Measurements from ENCODE around the gene NPS. TPM values are rescaled to one million over a fixed set of nuclear protein-coding genes. Genes with fewer than 3 reads are reported as not detected.
A peak's percentile ranks its signal among the peaks of the same experiment; 100 is the strongest.

Gene NPS
- polyA plus RNA-seq, 2 of the 4 experiments (the other 2 are of a cell fraction), result not detected

- TF ChIP-seq NR3C1 (IDR thresholded peaks at IDR 0.05), result no peak
- no peak for TF ChIP-seq JUNB (IDR thresholded peaks at IDR 0.05)
Observed at GRCh38 chr10:127553417-127553816, 4.3 kb downstream of the NPS start (continued).

- Histone ChIP-seq H3K4me1 (no peaks in the 10 kb centered on the region), H3K4me2 (no peak overlapping the region), H3K4me3 (no peak overlapping the region), H3K9me3 (no peaks in the 10 kb centered on the region), H3K27ac (no peak overlapping the region)
- FAIRE-seq, result no peak
- CTCF ChIA-PET, result no interaction called here
- 20% methylated on average over 11 of the region's 11 CpGs for WGBS (ENCODE audit: missing lambda C conversion rate)
- DNase-seq (ENCODE audit: low read depth in 1 of 2, low spot score in 1 of 2), result no peak
- POLR2A ChIA-PET, result no interaction called here
- no peak for ATAC-seq
- TF ChIP-seq NFE2L2 (conservative IDR thresholded peaks at IDR 0.05; ENCODE audit: low read length) (no peak), RAD21 (conservative IDR thresholded peaks at IDR 0.05 in 1 of 2, IDR thresholded peaks at IDR 0.05 in 1 of 2) (no peak), FOSL2 (IDR thresholded peaks at IDR 0.05) (no peak), FOSL2 (CRISPR knock-in tag; IDR thresholded peaks at IDR 0.05) (no peak), NPAS2 (CRISPR knock-in tag; IDR thresholded peaks at IDR 0.05; ENCODE audit: borderline replicate concordance) (no peak), POLR2AphosphoS2 (conservative IDR thresholded peaks at IDR 0.05; ENCODE audit: low read length) (no peak), REST (IDR thresholded peaks at IDR 0.05) (peak; percentile 89), CEBPB (IDR thresholded peaks at IDR 0.05) (no peak), PBX3 (IDR thresholded peaks at IDR 0.05) (no peak), E2F6 (IDR thresholded peaks at IDR 0.05; ENCODE audit: borderline replicate concordance, low read depth) (no peak)
Observed at GRCh38 chr10:127556916-127557315, 7.8 kb downstream of the NPS start.

GRCh38 chr10:127561647-127562046 is 12.5 kb downstream of the NPS start:
- no peak overlapping the region for H3K27ac ChIP-seq
- TF ChIP-seq EP300 (IDR thresholded peaks at IDR 0.05) (no peak), RAD21 (conservative IDR thresholded peaks at IDR 0.05 in 1 of 2, IDR thresholded peaks at IDR 0.05 in 1 of 2) (no peak), FOSB (CRISPR knock-in tag; IDR thresholded peaks at IDR 0.05) (no peak), TFCP2L1 (CRISPR knock-in tag; IDR thresholded peaks at IDR 0.05) (no peak), RARB (CRISPR knock-in tag; IDR thresholded peaks at IDR 0.05) (no peak), RCOR1 (IDR thresholded peaks at IDR 0.05; ENCODE audit: low read depth, low read length) (no peak), RNF2 (IDR thresholded peaks at IDR 0.05; ENCODE audit: borderline replicate concordance, low read depth) (no peak), SREBF2 (IDR thresholded peaks at IDR 0.05) (no peak)
- no peak for DNase-seq (ENCODE audit: low read depth in 1 of 2, low spot score in 1 of 2)
- H3K4me3 ChIP-seq, result no peak overlapping the region
- POLR2A ChIA-PET, result no interaction called here
- no peaks in the 10 kb centered on the region for H3K9me3 ChIP-seq
- H3K4me2 ChIP-seq, result no peak overlapping the region
- H3K4me1 ChIP-seq, result no peaks in the 10 kb centered on the region
- CTCF ChIA-PET, result no interaction called here
- WGBS (ENCODE audit: missing lambda C conversion rate), result 20% methylated on average over 8 of the region's 8 CpGs
- no peak for FAIRE-seq
- ATAC-seq, result no peak

Measured in A549 (cell line).